Stimulated activated naive CD8-positive, alpha-beta T cell treated with anti-CD3 and anti-CD28 coated beads, Interleukin-15, amount 100 ng/mL, for 72 hours (primary cell): ENCODE measurements around the gene SPRED2.

Experiments
- ATAC-seq: fragments of 150-1000 bp; cut with Tn5 transposase; 2 replicates; pipeline ENCODE4 v1.10.0; 2021; ENCODE audit warnings: mild to moderate bottlenecking, moderate library complexity
- DNase-seq, 2 donors: peaks; one replicate each; pipeline ENCODE4 v3.0.0; 2021 to 2022
- H3K27ac Mint-ChIP-seq, 2 donors: one replicate each; pipeline ENCODE4 v1.8.0; 2022; ENCODE audit warnings: mild to moderate bottlenecking in 2 of 2, mixed read lengths in 2 of 2, moderate library complexity in 2 of 2
- H3K27me3 Mint-ChIP-seq: one replicate; pipeline ENCODE4 v1.8.0; 2022; ENCODE audit warnings: mixed read lengths
- H3K4me1 Mint-ChIP-seq: one replicate; pipeline ENCODE4 v1.8.0; 2022; ENCODE audit warnings: mild to moderate bottlenecking, mixed read lengths
- H3K4me3 Mint-ChIP-seq, 2 donors: one replicate each; pipeline ENCODE4 v1.8.0; 2022; ENCODE audit warnings: mild to moderate bottlenecking in 2 of 2, mixed read lengths in 2 of 2, moderate library complexity in 1 of 2
- H3K9me3 Mint-ChIP-seq, 2 donors: one replicate each; pipeline ENCODE4 v1.8.0; 2022; ENCODE audit warnings: mixed read lengths in 2 of 2

Gene SPRED2

GRCh38 chr2:65432227-65433190, at the start of gene SPRED2:
SPRED2 (minus strand) TSS chr2:65432599; CDS start chr2:65431987, 612 bp downstream.
- Mint-ChIP-seq H3K4me1 (peaks cover 39% of the 10 kb centered on the region), H3K4me3 (peak within 1 kb of the TSS; percentile 85 to 88), H3K27ac (peak within 1 kb of the TSS; percentile 80 to 97), H3K9me3 (no peaks in the 10 kb centered on the region), H3K27me3 (peaks cover 76% of the 10 kb centered on the region)
- ATAC-seq = peak; percentile 30
- DNase-seq = peak; percentile 65 to 66

GRCh38 chr2:65481961-65482360, 49.6 kb upstream of the SPRED2 start:
- Mint-ChIP-seq H3K9me3 (peaks cover 0 to 2% of the 10 kb centered on the region in 2 donors), H3K27ac (no peak overlapping the region), H3K4me3 (no peak overlapping the region), H3K27me3 (peaks cover 17% of the 10 kb centered on the region), H3K4me1 (no peaks in the 10 kb centered on the region)
- no peak for DNase-seq
- no peak for ATAC-seq

GRCh38 chr2:65479524-65479923, 47.1 kb upstream of the SPRED2 start:
- Mint-ChIP-seq H3K4me1 (no peaks in the 10 kb centered on the region), H3K27ac (no peak overlapping the region), H3K9me3 (peaks cover 7 to 19% of the 10 kb centered on the region in 2 donors), H3K4me3 (no peak overlapping the region), H3K27me3 (peaks cover 17% of the 10 kb centered on the region)
- ATAC-seq (no peak), DNase-seq (no peak)

GRCh38 chr2:65478498-65479135, 46.2 kb upstream of the SPRED2 start:
- Mint-ChIP-seq H3K4me1 (no peaks in the 10 kb centered on the region), H3K27me3 (peaks cover 12% of the 10 kb centered on the region), H3K27ac (no peak overlapping the region), H3K9me3 (peaks cover 15 to 27% of the 10 kb centered on the region in 2 donors), H3K4me3 (no peak overlapping the region)
- ATAC-seq (no peak), DNase-seq (no peak)

- Mint-ChIP-seq H3K27me3 (peaks cover 8% of the 10 kb centered on the region), H3K4me1 (no peaks in the 10 kb centered on the region), H3K4me3 (no peak overlapping the region), H3K9me3 (peaks cover 15 to 27% of the 10 kb centered on the region in 2 donors), H3K27ac (no peak overlapping the region)
- DNase-seq (no peak), ATAC-seq (no peak)
Observed at GRCh38 chr2:65477590-65477989, 45.2 kb upstream of the SPRED2 start.

GRCh38 chr2:65476778-65477177, 44.4 kb upstream of the SPRED2 start:
- no peak overlapping the region for H3K27ac Mint-ChIP-seq
- H3K27me3 Mint-ChIP-seq = peaks cover 8% of the 10 kb centered on the region
- H3K9me3 Mint-ChIP-seq = peaks cover 15 to 27% of the 10 kb centered on the region in 2 donors
- no peak overlapping the region for H3K4me3 Mint-ChIP-seq
- DNase-seq = no peak
- no peaks in the 10 kb centered on the region for H3K4me1 Mint-ChIP-seq
- no peak for ATAC-seq

- Mint-ChIP-seq H3K4me3 (no peak overlapping the region), H3K27me3 (peaks cover 8% of the 10 kb centered on the region), H3K9me3 (peaks cover 15 to 27% of the 10 kb centered on the region in 2 donors), H3K4me1 (no peaks in the 10 kb centered on the region), H3K27ac (no peak overlapping the region)
- DNase-seq (no peak), ATAC-seq (no peak)
Observed at GRCh38 chr2:65475000-65475399, 42.6 kb upstream of the SPRED2 start.

GRCh38 chr2:65473045-65473444, 40.6 kb upstream of the SPRED2 start:
- Mint-ChIP-seq H3K27me3 (no peaks in the 10 kb centered on the region), H3K4me1 (no peaks in the 10 kb centered on the region), H3K4me3 (no peak overlapping the region), H3K9me3 (peaks cover 15 to 27% of the 10 kb centered on the region in 2 donors), H3K27ac (no peak overlapping the region)
- ATAC-seq (no peak), DNase-seq (no peak)

- no peaks in the 10 kb centered on the region for H3K4me1 Mint-ChIP-seq
- no peak for ATAC-seq
- H3K4me3 Mint-ChIP-seq = no peak overlapping the region
- no peak overlapping the region for H3K27ac Mint-ChIP-seq
- peaks cover 15 to 20% of the 10 kb centered on the region in 2 donors for H3K9me3 Mint-ChIP-seq
- no peaks in the 10 kb centered on the region for H3K27me3 Mint-ChIP-seq
- no peak for DNase-seq
Observed at GRCh38 chr2:65471409-65471808, 39.0 kb upstream of the SPRED2 start.

- Mint-ChIP-seq H3K27me3 (peaks cover 11% of the 10 kb centered on the region), H3K4me3 (no peak overlapping the region), H3K27ac (no peak overlapping the region), H3K9me3 (no peaks in the 10 kb centered on the region), H3K4me1 (no peaks in the 10 kb centered on the region)
- no peak for DNase-seq
- ATAC-seq = no peak
Observed at GRCh38 chr2:65466551-65466950, 34.2 kb upstream of the SPRED2 start.

GRCh38 chr2:65465857-65466256, 33.5 kb upstream of the SPRED2 start:
- no peak overlapping the region for H3K27ac Mint-ChIP-seq
- H3K27me3 Mint-ChIP-seq = peaks cover 18% of the 10 kb centered on the region
- DNase-seq = no peak
- no peak for ATAC-seq
- no peaks in the 10 kb centered on the region for H3K9me3 Mint-ChIP-seq
- no peaks in the 10 kb centered on the region for H3K4me1 Mint-ChIP-seq
- no peak overlapping the region for H3K4me3 Mint-ChIP-seq

GRCh38 chr2:65465124-65465523, 32.7 kb upstream of the SPRED2 start:
- H3K9me3 Mint-ChIP-seq = no peaks in the 10 kb centered on the region
- DNase-seq (no peak), ATAC-seq (no peak)
- no peak overlapping the region for H3K4me3 Mint-ChIP-seq
- peaks cover 21% of the 10 kb centered on the region for H3K27me3 Mint-ChIP-seq
- no peaks in the 10 kb centered on the region for H3K4me1 Mint-ChIP-seq
- no peak overlapping the region for H3K27ac Mint-ChIP-seq

GRCh38 chr2:65464604-65465003, 32.2 kb upstream of the SPRED2 start:
- no peak overlapping the region for H3K4me3 Mint-ChIP-seq
- DNase-seq (no peak), ATAC-seq (no peak)
- H3K27ac Mint-ChIP-seq = no peak overlapping the region
- peaks cover 26% of the 10 kb centered on the region for H3K27me3 Mint-ChIP-seq
- H3K9me3 Mint-ChIP-seq = no peaks in the 10 kb centered on the region
- no peaks in the 10 kb centered on the region for H3K4me1 Mint-ChIP-seq

- no peak overlapping the region for H3K27ac Mint-ChIP-seq
- H3K4me1 Mint-ChIP-seq = no peaks in the 10 kb centered on the region
- no peaks in the 10 kb centered on the region for H3K9me3 Mint-ChIP-seq
- H3K27me3 Mint-ChIP-seq = peaks cover 43% of the 10 kb centered on the region
- no peak overlapping the region for H3K4me3 Mint-ChIP-seq
- ATAC-seq = no peak
- DNase-seq = no peak
Observed at GRCh38 chr2:65458999-65459398, 26.6 kb upstream of the SPRED2 start.

- Mint-ChIP-seq H3K4me3 (no peak overlapping the region), H3K4me1 (no peaks in the 10 kb centered on the region), H3K27ac (no peak overlapping the region), H3K9me3 (no peaks in the 10 kb centered on the region), H3K27me3 (peaks cover 52% of the 10 kb centered on the region)
- DNase-seq (no peak), ATAC-seq (no peak)
Observed at GRCh38 chr2:65456886-65457285, 24.5 kb upstream of the SPRED2 start.

GRCh38 chr2:65456064-65456463, 23.7 kb upstream of the SPRED2 start:
- no peaks in the 10 kb centered on the region for H3K4me1 Mint-ChIP-seq
- no peak overlapping the region for H3K27ac Mint-ChIP-seq
- ATAC-seq (no peak), DNase-seq (no peak)
- H3K27me3 Mint-ChIP-seq = peaks cover 53% of the 10 kb centered on the region
- no peak overlapping the region for H3K4me3 Mint-ChIP-seq
- no peaks in the 10 kb centered on the region for H3K9me3 Mint-ChIP-seq
